Mesenteric fat pad (tissue), 1 donor: Measurements from ENCODE around the gene PEAK3. TPM values are rescaled to one million over a fixed set of nuclear protein-coding genes. Genes with fewer than 3 reads are reported as not detected.

Experiments
- DNase-seq: peaks from one replicate; pipeline ENCODE4 v3.0.0-alpha.2; 2020; ENCODE audit warnings: low spot score
- total RNA-seq: library from RNA; stranded (reverse); fragmentation: NEBNext Ultra II Directional; extraction: Animal tissue kit (Norgen Biotek cat#: 25700); gene quantifications from one replicate; pipeline ENCODE4 v1.2.1, GENCODE V29; 2021
- donor health status: DM: yes; HTN: yes; CAD: no.

The PEAK3 gene
- total RNA-seq, 1 donor from 2014 or later = 2.6 TPM

- DNase-seq = no peak
These were observed 42.8 kb downstream of the PEAK3 start for GRCh38 chr19:2239173-2239572.

- DNase-seq = no peak
These were observed 44.2 kb downstream of the PEAK3 start for GRCh38 chr19:2237869-2238153.

GRCh38 chr19:2237051-2237868 is 44.7 kb downstream of the PEAK3 start:
- no peak for DNase-seq

- DNase-seq = peak; percentile 100
These were observed 45.5 kb downstream of the PEAK3 start, which contains the start of the genes PLEKHJ1 and SF3A2 for GRCh38 chr19:2236314-2237050. TSS of gene PLEKHJ1 (minus strand) at chr19:2236329. CDS start at chr19:2236248, 81 bp downstream. TSS of gene SF3A2 (plus strand) at chr19:2236824. CDS start at chr19:2243419, 6,595 bp downstream.

- DNase-seq = no peak
These were observed 46.0 kb downstream of the PEAK3 start for GRCh38 chr19:2236064-2236313.

- no peak for DNase-seq
These were observed 46.5 kb downstream of the PEAK3 start for GRCh38 chr19:2235381-2236063.

GRCh38 chr19:2234996-2235380 is 47.0 kb downstream of the PEAK3 start:
- DNase-seq = no peak

- DNase-seq = no peak
These were observed 48.2 kb downstream of the PEAK3 start for GRCh38 chr19:2233601-2234280.

- no peak for DNase-seq
These were observed 49.5 kb downstream of the PEAK3 start for GRCh38 chr19:2232286-2233151.

- DNase-seq = no peak
These were observed 50.3 kb downstream of the PEAK3 start for GRCh38 chr19:2231621-2232221.

GRCh38 chr19:2230807-2231533 is 51.0 kb downstream of the PEAK3 start:
- no peak for DNase-seq

GRCh38 chr19:2230033-2230531 is 51.9 kb downstream of the PEAK3 start:
- no peak for DNase-seq

GRCh38 chr19:2229103-2230032 is 52.6 kb downstream of the PEAK3 start:
- DNase-seq = no peak

- DNase-seq = no peak
These were observed 53.6 kb downstream of the PEAK3 start for GRCh38 chr19:2228157-2229030.

GRCh38 chr19:2227415-2228156 is 54.4 kb downstream of the PEAK3 start:
- DNase-seq = no peak

- DNase-seq = no peak
These were observed 55.1 kb downstream of the PEAK3 start for GRCh38 chr19:2226840-2227360.
